PFSK-1 (cell line): Measurements from ENCODE around the gene DDN.

Experiments
- POLR2AphosphoS5 ChIP-seq: IDR thresholded peaks from 2 replicates; pipeline ENCODE4 v1.6.1; 2012; ENCODE audit warnings: low read depth, mild to moderate bottlenecking, control low read depth, low read length, moderate library complexity
- REST ChIP-seq, 2 experiments: IDR thresholded peaks; 2 replicates each; pipeline versions ENCODE4 v1.6.1 to v1.8.0; 2011 to 2012; ENCODE audit warnings: low read depth in 2 of 2, low read length in 2 of 2, control low read depth in 1 of 2, inconsistent platforms in 1 of 2, mild to moderate bottlenecking in 1 of 2, moderate library complexity in 1 of 2; ENCODE audit not compliant: insufficient read depth in 1 of 2
- SIN3A ChIP-seq: IDR thresholded peaks from 2 replicates; pipeline ENCODE4 v1.6.1; 2012; ENCODE audit warnings: mild to moderate bottlenecking, low read length, moderate library complexity, borderline replicate concordance; ENCODE audit not compliant: insufficient read depth

- TF ChIP-seq POLR2AphosphoS5: no peak
- no peak for TF ChIP-seq SIN3A
- TF ChIP-seq REST (IDR thresholded peaks at IDR 0.05; ENCODE audit: insufficient read depth in 1 of 2, low read depth in 2 of 2, low read length in 2 of 2): no peak
Measured at GRCh38 chr12:49048953-49049352, 49.8 kb upstream of the DDN start.
